Measurements from ENCODE around the gene NAV1. TPM values are rescaled to one million over a fixed set of nuclear protein-coding genes. Genes with fewer than 3 reads are reported as not detected.
A peak's percentile ranks its signal among the peaks of the same experiment; 100 is the strongest.

Gene NAV1
- total RNA-seq, 1 donor from 2014 or later = 11.0 TPM

DNA sequence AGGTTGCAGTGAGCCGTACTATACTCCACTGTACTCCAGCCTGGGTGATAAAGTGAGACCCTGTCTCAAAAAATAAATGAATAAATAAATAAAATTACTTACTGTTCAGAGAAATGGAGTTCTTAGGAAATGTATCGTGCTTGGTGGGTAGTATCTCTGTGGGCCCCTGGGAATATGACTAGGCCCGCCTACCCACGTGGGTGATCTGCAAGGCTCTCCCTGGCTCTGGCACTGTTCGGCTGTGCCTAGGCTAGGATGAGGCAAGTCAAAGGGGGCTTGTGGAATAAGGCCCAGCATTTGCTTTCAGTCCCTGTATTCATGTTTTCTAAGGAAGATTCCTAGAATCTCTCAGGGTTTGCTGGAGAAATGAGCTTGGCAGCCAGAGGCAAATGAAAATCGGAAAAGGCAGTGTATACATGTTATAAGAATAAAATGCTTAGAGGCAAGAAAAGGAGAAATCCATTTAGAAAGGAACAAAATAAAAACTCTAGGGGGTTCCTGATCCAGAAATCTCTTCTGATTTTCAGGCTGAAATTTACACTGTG is 27.5 kb upstream of the NAV1 start:
- H3K27ac ChIP-seq (ENCODE audit: low read depth, low read length) = peak overlapping the region; percentile 51
- peak overlapping the region in 2 of 3 donors; percentile 10 to 27 for H3K9ac ChIP-seq (ENCODE audit: low read depth in 1 of 3, low read length in 3 of 3)
- H3K4me3 ChIP-seq (ENCODE audit: low read length in 3 of 3) = no peak overlapping the region
- no peaks in the 10 kb centered on the region for H3K9me3 ChIP-seq (ENCODE audit: control insufficient read depth in 3 of 3, low read length in 3 of 3)
- no peaks in the 10 kb centered on the region for H3K27me3 ChIP-seq (ENCODE audit: control insufficient read depth in 3 of 3, insufficient read depth in 3 of 3, low read length in 3 of 3)
- H3K4me1 ChIP-seq (ENCODE audit: control insufficient read depth in 3 of 3, insufficient read depth in 3 of 3, low read length in 3 of 3) = peaks cover 21 to 26% (median 26%) of the 10 kb centered on the region in 3 donors
- no peaks in the 10 kb centered on the region for H3K36me3 ChIP-seq (ENCODE audit: control insufficient read depth in 3 of 3, insufficient read depth in 3 of 3, low read length in 3 of 3)

GRCh38 chr1:201511941-201512539 is 26.9 kb upstream of the NAV1 start:
- Histone ChIP-seq H3K27me3 (ENCODE audit: control insufficient read depth in 3 of 3, insufficient read depth in 3 of 3, low read length in 3 of 3) (no peaks in the 10 kb centered on the region), H3K27ac (ENCODE audit: low read depth, low read length) (peak overlapping the region; percentile 51), H3K9ac (ENCODE audit: low read depth in 1 of 3, low read length in 3 of 3) (peak overlapping the region in 2 of 3 donors; percentile 27 to 65), H3K4me1 (ENCODE audit: control insufficient read depth in 3 of 3, insufficient read depth in 3 of 3, low read length in 3 of 3) (peaks cover 20 to 24% (median 21%) of the 10 kb centered on the region in 3 donors), H3K9me3 (ENCODE audit: control insufficient read depth in 3 of 3, low read length in 3 of 3) (no peaks in the 10 kb centered on the region), H3K36me3 (ENCODE audit: control insufficient read depth in 3 of 3, insufficient read depth in 3 of 3, low read length in 3 of 3) (no peaks in the 10 kb centered on the region), H3K4me3 (ENCODE audit: low read length in 3 of 3) (no peak overlapping the region)

GRCh38 chr1:201513498-201514243 is 25.3 kb upstream of the NAV1 start:
- Histone ChIP-seq H3K9ac (ENCODE audit: low read depth in 1 of 3, low read length in 3 of 3) (no peak overlapping the region), H3K4me3 (ENCODE audit: low read length in 3 of 3) (no peak overlapping the region), H3K36me3 (ENCODE audit: control insufficient read depth in 3 of 3, insufficient read depth in 3 of 3, low read length in 3 of 3) (no peaks in the 10 kb centered on the region), H3K4me1 (ENCODE audit: control insufficient read depth in 3 of 3, insufficient read depth in 3 of 3, low read length in 3 of 3) (peaks cover 12 to 17% (median 16%) of the 10 kb centered on the region in 3 donors), H3K27me3 (ENCODE audit: control insufficient read depth in 3 of 3, insufficient read depth in 3 of 3, low read length in 3 of 3) (no peaks in the 10 kb centered on the region), H3K9me3 (ENCODE audit: control insufficient read depth in 3 of 3, low read length in 3 of 3) (no peaks in the 10 kb centered on the region), H3K27ac (ENCODE audit: low read depth, low read length) (no peak overlapping the region)

DNA sequence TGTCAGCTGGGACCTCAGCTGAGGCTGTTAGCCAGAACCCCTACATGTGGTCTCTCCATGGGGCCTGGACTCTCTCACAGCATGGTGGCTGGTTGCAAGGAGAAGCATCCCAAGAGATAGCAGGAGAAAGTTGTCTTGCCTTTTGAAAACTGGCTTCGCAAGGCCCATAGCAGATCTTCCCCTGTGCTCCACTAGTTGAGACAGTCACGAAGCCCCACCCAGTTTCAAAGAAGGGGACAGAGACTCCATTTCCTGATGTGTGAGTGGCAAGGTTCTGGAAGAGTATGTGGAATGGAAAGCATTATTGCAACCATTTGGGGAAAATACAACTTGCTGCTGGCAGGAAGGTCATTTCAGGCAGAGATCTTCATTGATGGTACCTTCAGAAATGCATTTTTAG is 24.5 kb upstream of the NAV1 start:
- Histone ChIP-seq H3K27me3 (ENCODE audit: control insufficient read depth in 3 of 3, insufficient read depth in 3 of 3, low read length in 3 of 3) (no peaks in the 10 kb centered on the region), H3K36me3 (ENCODE audit: control insufficient read depth in 3 of 3, insufficient read depth in 3 of 3, low read length in 3 of 3) (no peaks in the 10 kb centered on the region), H3K27ac (ENCODE audit: low read depth, low read length) (no peak overlapping the region), H3K4me1 (ENCODE audit: control insufficient read depth in 3 of 3, insufficient read depth in 3 of 3, low read length in 3 of 3) (peaks cover 12 to 17% (median 16%) of the 10 kb centered on the region in 3 donors), H3K9me3 (ENCODE audit: control insufficient read depth in 3 of 3, low read length in 3 of 3) (no peaks in the 10 kb centered on the region), H3K9ac (ENCODE audit: low read depth in 1 of 3, low read length in 3 of 3) (no peak overlapping the region), H3K4me3 (ENCODE audit: low read length in 3 of 3) (no peak overlapping the region)

- Histone ChIP-seq H3K27me3 (ENCODE audit: control insufficient read depth in 3 of 3, insufficient read depth in 3 of 3, low read length in 3 of 3) (no peaks in the 10 kb centered on the region), H3K36me3 (ENCODE audit: control insufficient read depth in 3 of 3, insufficient read depth in 3 of 3, low read length in 3 of 3) (no peaks in the 10 kb centered on the region), H3K27ac (ENCODE audit: low read depth, low read length) (no peak overlapping the region), H3K9me3 (ENCODE audit: control insufficient read depth in 3 of 3, low read length in 3 of 3) (no peaks in the 10 kb centered on the region), H3K4me1 (ENCODE audit: control insufficient read depth in 3 of 3, insufficient read depth in 3 of 3, low read length in 3 of 3) (peaks cover 12 to 17% (median 16%) of the 10 kb centered on the region in 3 donors), H3K9ac (ENCODE audit: low read depth in 1 of 3, low read length in 3 of 3) (no peak overlapping the region), H3K4me3 (ENCODE audit: low read length in 3 of 3) (no peak overlapping the region)
Observed at GRCh38 chr1:201515062-201515750, 23.7 kb upstream of the NAV1 start.

- Histone ChIP-seq H3K4me1 (ENCODE audit: control insufficient read depth in 3 of 3, insufficient read depth in 3 of 3, low read length in 3 of 3) (peaks cover 12 to 17% (median 16%) of the 10 kb centered on the region in 3 donors), H3K9ac (ENCODE audit: low read depth in 1 of 3, low read length in 3 of 3) (no peak overlapping the region), H3K36me3 (ENCODE audit: control insufficient read depth in 3 of 3, insufficient read depth in 3 of 3, low read length in 3 of 3) (no peaks in the 10 kb centered on the region), H3K4me3 (ENCODE audit: low read length in 3 of 3) (no peak overlapping the region), H3K9me3 (ENCODE audit: control insufficient read depth in 3 of 3, low read length in 3 of 3) (no peaks in the 10 kb centered on the region), H3K27ac (ENCODE audit: low read depth, low read length) (no peak overlapping the region), H3K27me3 (ENCODE audit: control insufficient read depth in 3 of 3, insufficient read depth in 3 of 3, low read length in 3 of 3) (no peaks in the 10 kb centered on the region)
Observed at GRCh38 chr1:201515895-201516294, 23.0 kb upstream of the NAV1 start.

- Histone ChIP-seq H3K9ac (ENCODE audit: low read depth in 1 of 3, low read length in 3 of 3) (no peak overlapping the region), H3K36me3 (ENCODE audit: control insufficient read depth in 3 of 3, insufficient read depth in 3 of 3, low read length in 3 of 3) (no peaks in the 10 kb centered on the region), H3K27ac (ENCODE audit: low read depth, low read length) (no peak overlapping the region), H3K4me3 (ENCODE audit: low read length in 3 of 3) (no peak overlapping the region), H3K27me3 (ENCODE audit: control insufficient read depth in 3 of 3, insufficient read depth in 3 of 3, low read length in 3 of 3) (no peaks in the 10 kb centered on the region), H3K9me3 (ENCODE audit: control insufficient read depth in 3 of 3, low read length in 3 of 3) (no peaks in the 10 kb centered on the region), H3K4me1 (ENCODE audit: control insufficient read depth in 3 of 3, insufficient read depth in 3 of 3, low read length in 3 of 3) (peaks cover 12 to 14% (median 13%) of the 10 kb centered on the region in 3 donors)
Observed at GRCh38 chr1:201516511-201517127, 22.3 kb upstream of the NAV1 start.

- Histone ChIP-seq H3K9ac (ENCODE audit: low read depth in 1 of 3, low read length in 3 of 3) (no peak overlapping the region), H3K27me3 (ENCODE audit: control insufficient read depth in 3 of 3, insufficient read depth in 3 of 3, low read length in 3 of 3) (no peaks in the 10 kb centered on the region), H3K4me3 (ENCODE audit: low read length in 3 of 3) (no peak overlapping the region), H3K4me1 (ENCODE audit: control insufficient read depth in 3 of 3, insufficient read depth in 3 of 3, low read length in 3 of 3) (peaks cover 3 to 5% (median 3%) of the 10 kb centered on the region in 3 donors), H3K27ac (ENCODE audit: low read depth, low read length) (no peak overlapping the region), H3K36me3 (ENCODE audit: control insufficient read depth in 3 of 3, insufficient read depth in 3 of 3, low read length in 3 of 3) (no peaks in the 10 kb centered on the region), H3K9me3 (ENCODE audit: control insufficient read depth in 3 of 3, low read length in 3 of 3) (no peaks in the 10 kb centered on the region)
Observed at GRCh38 chr1:201517631-201518030, 21.3 kb upstream of the NAV1 start.

DNA sequence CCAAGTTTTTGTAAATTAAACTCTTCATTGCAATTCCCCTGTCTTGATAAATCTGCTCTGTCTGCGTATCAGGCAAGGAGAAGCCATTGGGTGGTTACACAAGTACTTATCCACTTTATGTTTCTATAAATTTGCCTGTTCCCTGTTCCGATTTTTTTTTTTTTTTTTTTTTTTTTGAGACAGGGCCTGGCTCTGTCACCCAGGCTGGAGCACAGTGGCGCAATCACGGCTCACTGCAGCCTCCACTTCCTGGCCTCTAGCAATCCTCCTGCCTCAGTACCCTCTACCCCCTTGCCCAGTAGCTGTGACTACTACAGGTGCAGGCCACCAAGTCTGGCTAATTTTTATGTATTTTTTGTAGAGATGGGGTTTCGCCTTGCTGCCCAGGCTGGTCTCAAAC is 20.9 kb upstream of the NAV1 start:
- H3K4me1 ChIP-seq (ENCODE audit: control insufficient read depth in 3 of 3, insufficient read depth in 3 of 3, low read length in 3 of 3) = peaks cover 0 to 2% (median 0%) of the 10 kb centered on the region in 3 donors
- no peaks in the 10 kb centered on the region for H3K36me3 ChIP-seq (ENCODE audit: control insufficient read depth in 3 of 3, insufficient read depth in 3 of 3, low read length in 3 of 3)
- no peaks in the 10 kb centered on the region for H3K9me3 ChIP-seq (ENCODE audit: control insufficient read depth in 3 of 3, low read length in 3 of 3)
- H3K27me3 ChIP-seq (ENCODE audit: control insufficient read depth in 3 of 3, insufficient read depth in 3 of 3, low read length in 3 of 3) = no peaks in the 10 kb centered on the region
- no peak overlapping the region for H3K4me3 ChIP-seq (ENCODE audit: low read length in 3 of 3)
- no peak overlapping the region for H3K27ac ChIP-seq (ENCODE audit: low read depth, low read length)
- no peak overlapping the region for H3K9ac ChIP-seq (ENCODE audit: low read depth in 1 of 3, low read length in 3 of 3)
